ENCODE measurements around the gene RHCG. TPM values are rescaled to one million over a fixed set of nuclear protein-coding genes. Genes with fewer than 3 reads are reported as not detected.

RHCG gene
- total RNA-seq, 4 donors from 2014 or later, result not detected

GRCh38 chr15:89451846-89452245, 44.5 kb downstream of the RHCG start:
- no peaks in the 10 kb centered on the region for H3K9me3 ChIP-seq
- H3K27me3 ChIP-seq, result no peaks in the 10 kb centered on the region
- TF ChIP-seq POLR2A (IDR thresholded peaks at IDR 0.05) (no peak), CTCF (IDR thresholded peaks at IDR 0.05) (no peak)
- H3K27ac ChIP-seq, result no peak overlapping the region
- DNase-seq, result no peak
- H3K36me3 ChIP-seq, result no peaks in the 10 kb centered on the region
- no peak overlapping the region for H3K4me3 ChIP-seq
- H3K4me1 ChIP-seq, result no peaks in the 10 kb centered on the region

DNA sequence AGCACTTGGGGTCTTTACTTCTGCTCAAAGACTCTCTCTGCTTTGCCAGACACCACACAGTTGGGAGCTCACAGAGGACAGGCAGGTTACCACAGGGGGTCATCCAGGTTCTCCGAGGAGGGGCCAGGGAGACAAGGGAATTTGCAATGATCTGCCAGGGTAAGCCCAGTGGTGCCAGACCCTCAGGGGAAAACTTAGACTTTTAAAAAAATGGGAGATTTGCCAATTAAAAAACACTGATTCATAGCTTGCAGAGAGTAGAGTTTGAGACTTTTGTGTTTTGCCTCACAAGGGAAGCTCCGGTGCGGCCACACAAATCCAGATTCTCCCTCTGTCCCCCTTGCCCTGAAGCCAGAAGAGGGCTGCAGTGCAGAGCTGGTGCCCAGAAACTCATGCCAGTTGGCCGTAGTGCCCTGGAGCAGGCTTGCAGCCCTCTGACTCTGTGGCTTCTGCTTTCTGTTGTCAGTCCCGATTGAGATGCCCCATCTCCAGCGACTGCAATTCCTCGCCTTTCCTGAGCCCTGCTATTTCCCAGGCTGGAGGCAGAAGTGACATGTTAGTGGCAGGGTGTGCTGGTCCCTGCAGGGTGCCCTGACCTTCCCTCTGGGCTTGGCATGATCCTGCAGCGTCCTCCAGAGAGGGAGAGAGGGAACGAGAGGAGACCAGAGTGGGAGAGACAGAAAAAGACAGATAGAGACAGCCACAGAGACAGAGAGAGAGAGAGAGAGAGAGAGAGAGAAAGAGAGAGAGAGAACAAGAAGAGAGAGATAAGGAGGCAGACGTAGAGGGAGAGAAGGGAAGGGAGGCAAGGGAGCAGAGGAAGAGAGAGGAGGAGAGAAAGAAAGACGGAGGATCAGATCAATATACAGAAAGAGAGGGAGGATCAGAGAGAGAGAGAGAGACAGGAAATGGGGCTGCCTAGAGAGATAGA, 46.0 kb downstream of the RHCG start:
- H3K27ac ChIP-seq, result no peak overlapping the region

DNA sequence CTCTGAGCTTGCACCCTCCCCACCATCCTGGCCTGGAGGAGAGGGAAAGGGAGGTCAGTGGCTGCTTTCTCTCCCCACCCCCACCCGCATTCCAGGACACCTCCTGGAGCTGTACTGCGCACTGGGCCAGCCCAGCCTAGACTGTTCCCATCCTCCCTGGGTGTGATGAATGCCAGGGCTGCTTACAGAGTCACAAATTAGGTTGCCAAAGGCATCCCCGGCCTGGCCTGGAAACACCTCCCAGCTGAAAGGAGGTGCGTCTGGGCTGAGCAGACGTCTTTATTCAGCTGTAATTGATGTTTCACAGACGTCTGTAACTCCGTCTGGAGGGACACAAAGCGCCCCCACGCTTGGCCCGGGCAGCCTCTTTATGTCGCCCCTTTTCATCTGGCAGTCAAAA, 47.6 kb downstream of the RHCG start:
- H3K4me3 ChIP-seq, result no peak overlapping the region
- H3K9me3 ChIP-seq, result no peaks in the 10 kb centered on the region
- no peaks in the 10 kb centered on the region for H3K4me1 ChIP-seq
- TF ChIP-seq POLR2A (IDR thresholded peaks at IDR 0.05), result no peak
- H3K27ac ChIP-seq, result no peak overlapping the region
- no peak for DNase-seq
- H3K27me3 ChIP-seq, result no peaks in the 10 kb centered on the region
- no peaks in the 10 kb centered on the region for H3K36me3 ChIP-seq

More for the DNA sequence above, 46.0 kb downstream of the RHCG start:
- Histone ChIP-seq H3K9me3 (no peaks in the 10 kb centered on the region), H3K36me3 (no peaks in the 10 kb centered on the region), H3K27me3 (no peaks in the 10 kb centered on the region), H3K4me1 (no peaks in the 10 kb centered on the region), H3K4me3 (no peak overlapping the region)
- DNase-seq, result no peak
- TF ChIP-seq CTCF (IDR thresholded peaks at IDR 0.05) (no peak), POLR2A (IDR thresholded peaks at IDR 0.05) (no peak)

- Histone ChIP-seq H3K27ac (no peak overlapping the region), H3K27me3 (no peaks in the 10 kb centered on the region), H3K4me1 (no peaks in the 10 kb centered on the region), H3K36me3 (no peaks in the 10 kb centered on the region), H3K4me3 (no peak overlapping the region), H3K9me3 (no peaks in the 10 kb centered on the region)
- TF ChIP-seq CTCF (IDR thresholded peaks at IDR 0.05), result no peak
- no peak for TF ChIP-seq POLR2A (IDR thresholded peaks at IDR 0.05)
- DNase-seq, result no peak
Observed at GRCh38 chr15:89447676-89448075, 48.7 kb downstream of the RHCG start.

GRCh38 chr15:89446255-89446891, 50.0 kb downstream of the RHCG start:
- peaks cover 0 to 7% (median 2%) of the 10 kb centered on the region in 4 donors for H3K4me1 ChIP-seq
- no peaks in the 10 kb centered on the region for H3K27me3 ChIP-seq
- no peak for DNase-seq
- H3K4me3 ChIP-seq, result no peak overlapping the region
- H3K27ac ChIP-seq, result no peak overlapping the region
- H3K36me3 ChIP-seq, result no peaks in the 10 kb centered on the region
- H3K9me3 ChIP-seq, result no peaks in the 10 kb centered on the region
- TF ChIP-seq POLR2A (IDR thresholded peaks at IDR 0.05) (no peak), CTCF (IDR thresholded peaks at IDR 0.05) (no peak)

DNA sequence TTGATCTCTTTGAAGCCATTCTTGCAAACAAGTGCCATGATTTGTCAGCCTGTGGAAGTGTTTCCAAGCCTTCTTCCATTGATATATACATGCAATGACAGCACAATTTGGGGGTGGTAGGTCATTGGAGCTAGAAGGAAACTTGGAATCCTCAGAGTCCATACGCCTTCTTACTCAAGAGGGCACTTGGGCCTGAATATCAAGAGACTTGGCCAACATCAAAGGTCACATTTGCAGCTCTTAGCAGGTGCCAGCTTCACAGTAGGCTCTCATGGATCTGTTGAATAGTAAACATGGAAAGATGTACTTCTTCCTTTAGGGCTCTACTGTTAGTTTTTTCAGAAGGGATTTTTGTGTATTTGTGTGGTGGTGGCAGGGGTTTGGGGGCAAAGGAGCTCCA, 50.9 kb downstream of the RHCG start:
- TF ChIP-seq CTCF (IDR thresholded peaks at IDR 0.05) (no peak), POLR2A (IDR thresholded peaks at IDR 0.05) (no peak)
- Histone ChIP-seq H3K4me1 (peaks cover 0 to 9% (median 4%) of the 10 kb centered on the region in 4 donors), H3K27ac (no peak overlapping the region), H3K4me3 (no peak overlapping the region), H3K9me3 (no peaks in the 10 kb centered on the region), H3K36me3 (no peaks in the 10 kb centered on the region), H3K27me3 (no peaks in the 10 kb centered on the region)
- DNase-seq, result no peak

Data from Peyer's patch (tissue), 4 donors.